Measurements from ENCODE around the gene IFFO2. TPM values are rescaled to one million over a fixed set of nuclear protein-coding genes. Genes with fewer than 3 reads are reported as not detected.

Gene IFFO2
- total RNA-seq, 1 donor from 2014 or later, result 107 TPM

DNA sequence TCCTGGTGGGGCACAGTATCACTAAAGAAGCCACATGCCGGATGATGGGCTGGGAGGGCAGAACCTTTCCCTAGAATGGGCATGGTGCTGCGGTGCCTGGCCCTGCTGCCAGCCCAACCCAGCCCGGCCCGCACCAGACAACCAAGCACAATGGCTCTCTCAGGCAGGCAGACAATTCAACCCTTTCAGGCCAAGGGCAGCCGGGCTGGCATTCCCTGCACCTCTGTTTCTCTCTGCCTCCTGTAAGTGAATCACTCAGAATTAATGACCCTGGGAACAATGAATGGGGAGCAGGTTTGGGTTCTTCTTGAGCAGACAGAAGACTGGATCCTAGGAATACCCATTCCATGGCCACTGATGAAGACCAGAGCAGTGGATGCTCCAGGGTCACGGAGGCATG lies 41.0 kb upstream of the IFFO2 start:
- H3K4me3 ChIP-seq (ENCODE audit: low read depth, low read length), result no peak overlapping the region
- DNase-seq (ENCODE audit: low read depth), result no peak
- TF ChIP-seq, protein P1, sequence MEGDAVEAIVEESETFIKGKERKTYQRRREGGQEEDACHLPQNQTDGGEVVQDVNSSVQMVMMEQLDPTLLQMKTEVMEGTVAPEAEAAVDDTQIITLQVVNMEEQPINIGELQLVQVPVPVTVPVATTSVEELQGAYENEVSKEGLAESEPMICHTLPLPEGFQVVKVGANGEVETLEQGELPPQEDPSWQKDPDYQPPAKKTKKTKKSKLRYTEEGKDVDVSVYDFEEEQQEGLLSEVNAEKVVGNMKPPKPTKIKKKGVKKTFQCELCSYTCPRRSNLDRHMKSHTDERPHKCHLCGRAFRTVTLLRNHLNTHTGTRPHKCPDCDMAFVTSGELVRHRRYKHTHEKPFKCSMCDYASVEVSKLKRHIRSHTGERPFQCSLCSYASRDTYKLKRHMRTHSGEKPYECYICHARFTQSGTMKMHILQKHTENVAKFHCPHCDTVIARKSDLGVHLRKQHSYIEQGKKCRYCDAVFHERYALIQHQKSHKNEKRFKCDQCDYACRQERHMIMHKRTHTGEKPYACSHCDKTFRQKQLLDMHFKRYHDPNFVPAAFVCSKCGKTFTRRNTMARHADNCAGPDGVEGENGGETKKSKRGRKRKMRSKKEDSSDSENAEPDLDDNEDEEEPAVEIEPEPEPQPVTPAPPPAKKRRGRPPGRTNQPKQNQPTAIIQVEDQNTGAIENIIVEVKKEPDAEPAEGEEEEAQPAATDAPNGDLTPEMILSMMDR (conservative IDR thresholded peaks at IDR 0.05; ENCODE audit: low read depth, low read length), result no peak

DNA sequence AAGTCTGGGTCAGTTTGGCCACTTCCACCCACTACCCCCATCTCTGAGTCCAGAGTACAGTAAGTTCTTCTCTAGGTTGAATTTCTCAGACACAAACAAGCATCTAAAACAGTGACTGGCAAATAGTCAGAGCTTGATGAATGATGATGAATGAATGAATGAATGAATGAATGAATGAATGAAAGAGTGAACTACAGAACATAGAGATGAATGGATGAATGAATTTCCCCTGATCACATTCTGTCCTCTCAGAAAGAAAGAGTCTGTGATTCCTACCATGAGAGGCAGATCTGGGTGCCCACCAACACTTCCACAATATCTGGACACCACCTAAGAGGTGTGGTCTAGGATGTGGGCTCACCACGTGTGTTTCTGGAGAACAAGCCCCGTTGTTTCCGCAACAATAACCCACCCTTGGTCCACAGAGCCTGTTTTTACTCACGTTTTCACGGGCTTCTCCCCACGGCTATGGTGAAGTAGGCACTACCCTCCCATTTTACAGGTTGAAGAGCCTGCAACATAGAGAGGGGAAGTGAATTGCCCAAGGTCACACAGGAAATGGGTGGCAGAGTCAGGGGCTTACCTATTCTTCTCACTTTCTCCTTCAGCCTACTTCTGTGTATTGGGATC lies 40.2 kb upstream of the IFFO2 start:
- DNase-seq (ENCODE audit: low read depth), result no peak
- TF ChIP-seq, protein P1 (conservative IDR thresholded peaks at IDR 0.05; ENCODE audit: low read depth, low read length), result no peak
- H3K4me3 ChIP-seq (ENCODE audit: low read depth, low read length), result no peak overlapping the region

- no peak for DNase-seq (ENCODE audit: low read depth)
- no peak overlapping the region for H3K4me3 ChIP-seq (ENCODE audit: low read depth, low read length)
- TF ChIP-seq, protein P1 (conservative IDR thresholded peaks at IDR 0.05; ENCODE audit: low read depth, low read length), result no peak
These were observed 37.9 kb upstream of the IFFO2 start for GRCh38 chr1:18994381-18994780.

DNA sequence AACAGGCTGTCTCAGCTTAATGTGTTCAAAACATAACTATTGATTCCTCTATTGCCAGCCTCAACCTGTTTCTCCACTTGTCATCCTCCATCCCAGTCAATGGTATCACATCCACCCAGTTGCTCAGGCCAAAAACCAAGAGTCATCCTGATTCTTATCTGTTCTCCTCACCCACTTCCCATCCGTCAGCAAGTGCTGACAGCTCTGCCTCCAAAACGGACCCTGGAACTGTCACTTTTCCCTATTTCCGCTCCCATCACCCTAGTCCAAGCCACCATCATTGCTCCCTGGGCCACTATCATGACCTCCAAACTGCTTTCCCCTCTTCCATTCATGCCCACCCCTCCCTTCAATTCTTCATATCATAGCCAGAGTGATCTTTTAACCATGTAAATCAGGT lies 36.2 kb upstream of the IFFO2 start:
- TF ChIP-seq, protein P1 (conservative IDR thresholded peaks at IDR 0.05; ENCODE audit: low read depth, low read length), result no peak
- DNase-seq (ENCODE audit: low read depth), result no peak
- H3K4me3 ChIP-seq (ENCODE audit: low read depth, low read length), result no peak overlapping the region

DNA sequence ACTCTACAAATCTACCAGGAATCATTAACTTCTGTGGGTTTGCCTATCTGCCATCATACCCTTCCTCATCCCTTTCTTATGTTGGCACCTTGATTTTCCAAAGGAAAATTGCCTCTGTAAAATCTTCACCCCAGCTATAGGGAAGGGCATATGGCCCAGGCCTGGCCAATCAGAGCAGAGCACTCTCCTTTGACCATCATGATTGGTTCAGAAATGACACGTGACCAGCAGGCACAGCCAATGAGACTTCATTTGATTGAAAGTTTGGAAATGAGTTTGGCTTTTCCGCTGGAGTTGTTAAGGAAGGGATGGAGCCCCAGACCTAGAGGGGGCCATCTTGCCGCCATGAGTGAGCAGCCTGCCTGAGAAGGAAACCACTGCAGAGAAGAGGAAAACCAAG lies 35.1 kb upstream of the IFFO2 start:
- no peak for DNase-seq (ENCODE audit: low read depth)
- TF ChIP-seq, protein P1 (conservative IDR thresholded peaks at IDR 0.05; ENCODE audit: low read depth, low read length), result no peak
- H3K4me3 ChIP-seq (ENCODE audit: low read depth, low read length), result no peak overlapping the region

DNA sequence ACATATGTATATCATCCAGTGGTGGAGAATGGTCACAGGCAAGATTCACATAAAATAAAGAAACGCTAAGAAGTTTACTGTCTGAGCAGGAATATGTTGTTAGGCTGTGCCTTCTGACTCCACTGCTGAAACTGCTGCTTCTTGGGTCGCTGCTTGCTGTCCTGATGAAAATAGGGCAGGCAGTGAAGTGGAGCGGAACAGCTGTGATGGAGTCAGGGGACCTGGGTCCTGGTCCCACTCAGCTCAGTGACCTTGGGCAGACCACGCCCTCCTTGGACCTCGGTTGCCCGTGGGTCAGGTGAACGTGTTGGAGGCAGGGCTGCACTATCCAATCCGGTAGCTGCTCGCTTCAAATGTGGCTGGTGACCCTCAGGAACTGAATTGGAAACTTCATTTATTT lies 33.4 kb upstream of the IFFO2 start:
- no peak overlapping the region for H3K4me3 ChIP-seq (ENCODE audit: low read depth, low read length)
- DNase-seq (ENCODE audit: low read depth), result no peak
- TF ChIP-seq, protein P1 (conservative IDR thresholded peaks at IDR 0.05; ENCODE audit: low read depth, low read length), result no peak

GRCh38 chr1:18989176-18989799 lies 32.8 kb upstream of the IFFO2 start:
- no peak overlapping the region for H3K4me3 ChIP-seq (ENCODE audit: low read depth, low read length)
- no peak for DNase-seq (ENCODE audit: low read depth)
- TF ChIP-seq, protein P1 (conservative IDR thresholded peaks at IDR 0.05; ENCODE audit: low read depth, low read length), result no peak

Measured in epithelial cell of proximal tubule (primary cell).